HS-5 (cell line): Measurements from ENCODE around the gene RLIM.

Experiments
- DNase-seq: peaks from one replicate; pipeline ENCODE4 v3.0.0-alpha.2; 2012; ENCODE audit warnings: low read depth

RLIM gene

DNA sequence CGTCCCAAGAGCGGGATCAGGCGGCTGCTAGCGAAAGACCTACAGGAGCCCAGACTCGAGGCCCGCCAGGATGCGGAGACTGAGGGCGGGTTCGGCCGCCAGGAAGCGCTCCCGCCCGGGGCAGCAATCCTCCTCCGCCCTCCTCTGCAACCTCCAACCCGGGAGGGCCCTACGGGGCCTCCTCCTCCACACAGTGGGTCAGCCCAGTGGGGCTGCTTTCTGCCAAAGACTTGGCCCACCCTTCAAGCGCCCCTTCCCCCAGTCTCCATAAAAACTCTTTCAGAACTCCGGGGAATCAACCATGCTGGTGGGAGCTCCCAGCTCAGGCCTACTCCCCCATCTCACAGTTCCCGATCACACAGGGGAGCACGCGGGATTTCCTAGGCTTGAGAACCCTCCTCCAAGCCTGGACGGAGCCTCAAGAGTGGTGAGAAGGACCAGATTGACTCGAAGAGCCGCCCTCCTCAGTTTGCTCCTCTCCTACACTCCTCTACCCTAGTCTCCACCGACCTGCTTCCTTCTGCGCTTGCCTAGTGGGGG lies 77.5 kb downstream of the RLIM start:
- DNase-seq: no peak

DNA sequence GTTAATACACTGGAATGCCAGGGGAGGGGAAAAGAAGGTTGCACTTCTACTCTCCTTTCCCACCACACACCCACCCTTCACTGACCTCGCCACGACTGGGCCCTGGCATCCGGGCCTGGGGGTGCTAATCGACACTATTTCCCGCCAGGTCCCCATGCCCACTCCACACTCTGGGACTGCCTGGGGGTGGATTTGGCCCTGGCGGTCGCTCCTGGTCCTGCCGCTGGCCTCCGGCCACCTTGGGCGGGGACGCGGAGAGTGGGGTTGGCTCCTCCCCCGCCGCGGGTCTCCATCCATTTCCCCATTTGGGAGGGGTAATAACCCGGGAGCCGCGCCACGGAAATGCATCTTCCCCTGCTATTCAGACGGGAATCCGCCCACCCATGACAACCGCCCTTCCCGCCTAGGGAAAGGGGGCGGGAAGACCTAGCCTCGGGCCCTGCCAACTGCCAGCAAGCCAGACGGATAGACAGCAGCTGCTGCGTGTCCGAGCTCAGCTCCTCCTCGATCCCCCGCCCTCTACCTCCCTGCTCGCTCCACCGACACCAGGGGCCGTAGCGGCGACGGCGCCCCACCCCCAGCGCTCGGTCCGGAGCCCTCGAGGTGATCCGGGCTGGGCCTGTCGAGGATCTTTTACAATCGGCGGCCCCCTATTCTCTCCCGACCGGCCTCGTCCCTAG lies 78.1 kb downstream of the RLIM start:
- peak; percentile 39 for DNase-seq

- no peak for DNase-seq
Measured at GRCh38 chrX:74535408-74536151, 78.8 kb downstream of the RLIM start.
